ENCODE data around the gene LCE3A.
"Not testable (repeated sequence)": the region's sequence is repeated elsewhere in the genome, so short reads cannot be mapped to it uniquely, and the experiment has no call there.

LCE3A gene

DNA sequence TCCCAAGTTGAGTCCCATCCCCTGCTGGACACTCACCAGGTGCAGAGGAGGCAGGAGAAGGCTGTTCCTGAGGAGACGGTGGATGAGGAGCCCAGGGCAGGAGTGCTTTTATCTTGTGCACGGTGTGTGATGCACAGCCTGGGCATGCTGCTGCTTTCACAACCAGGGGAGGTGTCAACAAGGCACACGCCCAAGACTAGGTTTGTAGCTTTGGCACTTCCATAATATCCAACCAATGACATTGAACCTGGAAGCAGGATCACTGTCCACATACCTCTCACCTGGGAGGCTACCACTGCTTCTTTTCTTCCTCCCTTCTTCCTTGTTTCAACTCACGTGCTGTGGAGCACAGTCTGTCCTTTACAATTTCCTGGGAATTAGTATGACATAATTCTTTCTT lies 42.5 kb downstream of the LCE3A start, which contains the start of gene LCE3D:
LCE3D (minus strand) TSS at position 84 of the 400 bp plus-strand sequence. CDS start 580 bp downstream, outside the sequence.
- H3K36me3 ChIP-seq (ENCODE audit: control insufficient read depth in 2 of 2, insufficient read depth in 2 of 2, low read length in 2 of 2), result no peaks in the 10 kb centered on the region
- no peaks in the 10 kb centered on the region for H3K9me3 ChIP-seq (ENCODE audit: control insufficient read depth in 2 of 2, low read length in 2 of 2)
- H3K4me1 ChIP-seq (ENCODE audit: control insufficient read depth in 2 of 2, insufficient read depth in 2 of 2, low read length in 2 of 2), result no peaks in the 10 kb centered on the region
- no peak within 1 kb of the TSS for H3K9ac ChIP-seq (ENCODE audit: low read depth in 1 of 2, low read length in 2 of 2)
- no peak within 1 kb of the TSS for H3K27ac ChIP-seq (ENCODE audit: low read depth in 2 of 2, low read length in 2 of 2)
- H3K27me3 ChIP-seq (ENCODE audit: control insufficient read depth in 2 of 2, insufficient read depth in 2 of 2, low read length in 2 of 2), result no peaks in the 10 kb centered on the region
- H3K4me3 ChIP-seq (ENCODE audit: low read length in 2 of 2), result no peak within 1 kb of the TSS

GRCh38 chr1:152579526-152579925 lies 43.4 kb downstream of the LCE3A start:
- not testable (repeated sequence) for H3K27ac ChIP-seq (ENCODE audit: low read depth in 2 of 2, low read length in 2 of 2)

DNA sequence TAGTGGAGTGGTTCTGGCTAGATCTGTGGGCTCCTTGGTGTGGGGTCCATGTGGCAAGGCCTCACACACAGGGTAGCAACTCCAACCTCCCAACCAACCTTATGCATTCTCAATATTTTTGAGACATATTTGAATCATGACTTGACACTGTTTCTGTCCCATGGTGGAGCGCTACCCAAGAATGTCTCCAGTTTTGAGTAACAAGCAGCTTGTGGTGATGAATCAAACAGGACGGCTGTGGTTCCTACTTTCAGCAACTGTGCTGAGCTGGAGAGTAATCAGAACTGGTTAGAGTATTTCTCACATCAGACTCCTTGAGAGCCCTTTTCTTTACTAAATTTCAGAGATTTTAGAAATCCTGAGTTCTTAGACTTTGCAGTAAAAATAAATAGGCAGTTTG lies 45.7 kb downstream of the LCE3A start:
- no peaks in the 10 kb centered on the region for H3K36me3 ChIP-seq (ENCODE audit: control insufficient read depth in 2 of 2, insufficient read depth in 2 of 2, low read length in 2 of 2)
- H3K9me3 ChIP-seq (ENCODE audit: control insufficient read depth in 2 of 2, low read length in 2 of 2), result no peaks in the 10 kb centered on the region
- no peak overlapping the region for H3K4me3 ChIP-seq (ENCODE audit: low read length in 2 of 2)
- no peaks in the 10 kb centered on the region for H3K27me3 ChIP-seq (ENCODE audit: control insufficient read depth in 2 of 2, insufficient read depth in 2 of 2, low read length in 2 of 2)
- no peaks in the 10 kb centered on the region for H3K4me1 ChIP-seq (ENCODE audit: control insufficient read depth in 2 of 2, insufficient read depth in 2 of 2, low read length in 2 of 2)
- no peak overlapping the region for H3K9ac ChIP-seq (ENCODE audit: low read depth in 1 of 2, low read length in 2 of 2)
- H3K27ac ChIP-seq (ENCODE audit: low read depth in 2 of 2, low read length in 2 of 2), result no peak overlapping the region

More at GRCh38 chr1:152579526-152579925, 43.4 kb downstream of the LCE3A start:
- H3K9me3 ChIP-seq (ENCODE audit: control insufficient read depth in 2 of 2, low read length in 2 of 2); H3K27me3 ChIP-seq (ENCODE audit: control insufficient read depth in 2 of 2, insufficient read depth in 2 of 2, low read length in 2 of 2); H3K9ac ChIP-seq (ENCODE audit: low read depth in 1 of 2, low read length in 2 of 2); H3K4me1 ChIP-seq (ENCODE audit: control insufficient read depth in 2 of 2, insufficient read depth in 2 of 2, low read length in 2 of 2); H3K4me3 ChIP-seq (ENCODE audit: low read length in 2 of 2); H3K36me3 ChIP-seq (ENCODE audit: control insufficient read depth in 2 of 2, insufficient read depth in 2 of 2, low read length in 2 of 2): not testable (repeated sequence)
